Measurements from ENCODE around the gene UBE3C. TPM values are rescaled to one million over a fixed set of nuclear protein-coding genes. Genes with fewer than 3 reads are reported as not detected.

Gene UBE3C
- total and polyA plus RNA-seq, 9 of the 15 experiments (the other 6 are each of a cell fraction or from before 2014, with no cell fraction given), result 9.6 to 91.7 (median 75.4) TPM

GRCh38 chr7:157273208-157274093, 134.7 kb downstream of the UBE3C start (continued):
- TF ChIP-seq ZNF639 (CRISPR knock-in tag; conservative IDR thresholded peaks at IDR 0.05 in 1 of 2, IDR thresholded peaks at IDR 0.05 in 1 of 2) (no peak), MNT (conservative IDR thresholded peaks at IDR 0.05) (peak in 1 of 2 experiments; percentile 85; a peak in 2 of 4 replicates), PML (IDR thresholded peaks at IDR 0.05; ENCODE audit: low read length) (no peak), SMAD1 (IDR thresholded peaks at IDR 0.05; ENCODE audit: low read depth, low read length, partially characterized antibody) (no peak), SUPT5H (IDR thresholded peaks at IDR 0.05) (no peak), ZMIZ1 (IDR thresholded peaks at IDR 0.05; ENCODE audit: low read depth in 2 of 2, low read length in 2 of 2) (no peak), POLR3G (IDR thresholded peaks at IDR 0.05; ENCODE audit: extremely low read depth, insufficient read length, insufficient replicate concordance) (no peak), RUNX1 (IDR thresholded peaks at IDR 0.05; ENCODE audit: low read depth) (0 out of 2 replicates have a peak, but pooled peaks have one; percentile 68), CREB1 (IDR thresholded peaks at IDR 0.05) (0 out of 2 replicates have a peak, but pooled peaks have one; percentile 26), CREB1 (CRISPR knock-in tag; IDR thresholded peaks at IDR 0.05) (peak; percentile 65; the same call in 1 of the 2 replicates), SMARCA4 (IDR thresholded peaks at IDR 0.05) (no peak), HMGN3 (IDR thresholded peaks at IDR 0.05; ENCODE audit: borderline replicate concordance, extremely low read depth, insufficient read length, low read depth, low read length) (peak; percentile 70), XRCC5 (IDR thresholded peaks at IDR 0.05; ENCODE audit: low read depth, low read length) (peak; percentile 64; the same call in 1 of the 2 replicates), ATF1 (CRISPR knock-in tag; IDR thresholded peaks at IDR 0.05) (no peak), ATF1 (tag; IDR thresholded peaks at IDR 0.05) (0 out of 2 replicates have a peak, but pooled peaks have one; percentile 20)
- TF ChIP-seq, protein P1, sequence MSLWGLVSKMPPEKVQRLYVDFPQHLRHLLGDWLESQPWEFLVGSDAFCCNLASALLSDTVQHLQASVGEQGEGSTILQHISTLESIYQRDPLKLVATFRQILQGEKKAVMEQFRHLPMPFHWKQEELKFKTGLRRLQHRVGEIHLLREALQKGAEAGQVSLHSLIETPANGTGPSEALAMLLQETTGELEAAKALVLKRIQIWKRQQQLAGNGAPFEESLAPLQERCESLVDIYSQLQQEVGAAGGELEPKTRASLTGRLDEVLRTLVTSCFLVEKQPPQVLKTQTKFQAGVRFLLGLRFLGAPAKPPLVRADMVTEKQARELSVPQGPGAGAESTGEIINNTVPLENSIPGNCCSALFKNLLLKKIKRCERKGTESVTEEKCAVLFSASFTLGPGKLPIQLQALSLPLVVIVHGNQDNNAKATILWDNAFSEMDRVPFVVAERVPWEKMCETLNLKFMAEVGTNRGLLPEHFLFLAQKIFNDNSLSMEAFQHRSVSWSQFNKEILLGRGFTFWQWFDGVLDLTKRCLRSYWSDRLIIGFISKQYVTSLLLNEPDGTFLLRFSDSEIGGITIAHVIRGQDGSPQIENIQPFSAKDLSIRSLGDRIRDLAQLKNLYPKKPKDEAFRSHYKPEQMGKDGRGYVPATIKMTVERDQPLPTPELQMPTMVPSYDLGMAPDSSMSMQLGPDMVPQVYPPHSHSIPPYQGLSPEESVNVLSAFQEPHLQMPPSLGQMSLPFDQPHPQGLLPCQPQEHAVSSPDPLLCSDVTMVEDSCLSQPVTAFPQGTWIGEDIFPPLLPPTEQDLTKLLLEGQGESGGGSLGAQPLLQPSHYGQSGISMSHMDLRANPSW (CRISPR knock-in tag; IDR thresholded peaks at IDR 0.05), result peak; percentile 93; the same call in 1 of the 2 replicates

Measured in K562 (cell line).